HEK293T (cell line): ENCODE measurements around the gene RLN2.
"Not testable (repeated sequence)": the region's sequence is repeated elsewhere in the genome, so short reads cannot be mapped to it uniquely, and the experiment has no call there.

Experiments used
- ARNT ChIP-seq: fragments of 450-650 bp; IDR thresholded peaks from 2 replicates; pipeline ENCODE4 v1.6.1; 2017; ENCODE audit warnings: mild to moderate bottlenecking
- BHLHE40 ChIP-seq: fragments of 450-650 bp; IDR thresholded peaks from 2 replicates; pipeline ENCODE4 v1.6.1; 2016; ENCODE audit warnings: mild to moderate bottlenecking, moderate library complexity, borderline replicate concordance
- ELF4 ChIP-seq: fragments of 450-650 bp; IDR thresholded peaks from 2 replicates; pipeline ENCODE4 v1.6.1; 2017; ENCODE audit warnings: antibody characterized with exemption
- FOXK2 ChIP-seq: fragments of 450-650 bp; IDR thresholded peaks from 2 replicates; pipeline ENCODE4 v1.6.1; 2016; ENCODE audit warnings: mild to moderate bottlenecking
- FOXM1 ChIP-seq: fragments of 450-650 bp; IDR thresholded peaks from 2 replicates; pipeline ENCODE4 v1.6.1; 2017; ENCODE audit warnings: mild to moderate bottlenecking, borderline replicate concordance
- HDGF ChIP-seq: fragments of 450-650 bp; IDR thresholded peaks from 2 replicates; pipeline ENCODE4 v1.6.1; 2017; ENCODE audit warnings: antibody characterized with exemption, borderline replicate concordance
- LEF1 ChIP-seq: fragments of 450-650 bp; IDR thresholded peaks from 2 replicates; pipeline ENCODE4 v1.6.1; 2017; ENCODE audit warnings: mild to moderate bottlenecking, borderline replicate concordance
- NFRKB ChIP-seq: fragments of 450-650 bp; IDR thresholded peaks from 2 replicates; pipeline ENCODE4 v1.6.1; 2016; ENCODE audit warnings: mild to moderate bottlenecking, moderate library complexity
- PKNOX1 ChIP-seq: fragments of 450-650 bp; IDR thresholded peaks from 2 replicates; pipeline ENCODE4 v1.6.1; 2016
- SUZ12 ChIP-seq: fragments of 450-650 bp; IDR thresholded peaks from 2 replicates; pipeline ENCODE4 v1.6.1; 2016; ENCODE audit warnings: mild to moderate bottlenecking
- TARDBP ChIP-seq: fragments of 450-650 bp; IDR thresholded peaks from 2 replicates; pipeline ENCODE4 v1.6.1; 2016

DNA sequence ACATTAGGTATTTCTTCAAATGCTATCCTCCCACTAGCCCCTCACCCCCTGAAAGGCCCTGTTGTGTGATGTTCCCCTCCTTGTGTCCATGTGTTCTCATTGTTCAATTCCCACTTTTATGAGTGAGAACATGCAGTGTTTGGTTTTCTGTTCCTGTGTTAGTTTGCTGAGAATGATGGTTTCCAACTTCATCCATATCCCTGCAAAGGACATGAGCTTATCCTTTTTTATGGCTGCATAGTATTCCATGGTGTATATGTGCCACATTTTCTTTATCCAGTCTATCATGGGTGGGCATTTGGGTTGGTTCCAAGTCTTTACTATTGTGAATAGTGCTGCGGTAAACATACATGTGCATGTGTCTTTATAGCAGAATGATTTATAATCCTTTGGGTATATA lies 11.9 kb upstream of the RLN2 start:
- not testable (repeated sequence) for TF ChIP-seq ELF4, SUZ12, FOXM1, ARNT, BHLHE40, FOXK2, LEF1, TARDBP, PKNOX1, HDGF, NFRKB
